ENCODE measurements around the gene RPS6KB2. TPM values are rescaled to one million over a fixed set of nuclear protein-coding genes. Genes with fewer than 3 reads are reported as not detected.

RPS6KB2 gene
- polyA plus RNA-seq, 1 donor from 2014 or later = 92.8 TPM

DNA sequence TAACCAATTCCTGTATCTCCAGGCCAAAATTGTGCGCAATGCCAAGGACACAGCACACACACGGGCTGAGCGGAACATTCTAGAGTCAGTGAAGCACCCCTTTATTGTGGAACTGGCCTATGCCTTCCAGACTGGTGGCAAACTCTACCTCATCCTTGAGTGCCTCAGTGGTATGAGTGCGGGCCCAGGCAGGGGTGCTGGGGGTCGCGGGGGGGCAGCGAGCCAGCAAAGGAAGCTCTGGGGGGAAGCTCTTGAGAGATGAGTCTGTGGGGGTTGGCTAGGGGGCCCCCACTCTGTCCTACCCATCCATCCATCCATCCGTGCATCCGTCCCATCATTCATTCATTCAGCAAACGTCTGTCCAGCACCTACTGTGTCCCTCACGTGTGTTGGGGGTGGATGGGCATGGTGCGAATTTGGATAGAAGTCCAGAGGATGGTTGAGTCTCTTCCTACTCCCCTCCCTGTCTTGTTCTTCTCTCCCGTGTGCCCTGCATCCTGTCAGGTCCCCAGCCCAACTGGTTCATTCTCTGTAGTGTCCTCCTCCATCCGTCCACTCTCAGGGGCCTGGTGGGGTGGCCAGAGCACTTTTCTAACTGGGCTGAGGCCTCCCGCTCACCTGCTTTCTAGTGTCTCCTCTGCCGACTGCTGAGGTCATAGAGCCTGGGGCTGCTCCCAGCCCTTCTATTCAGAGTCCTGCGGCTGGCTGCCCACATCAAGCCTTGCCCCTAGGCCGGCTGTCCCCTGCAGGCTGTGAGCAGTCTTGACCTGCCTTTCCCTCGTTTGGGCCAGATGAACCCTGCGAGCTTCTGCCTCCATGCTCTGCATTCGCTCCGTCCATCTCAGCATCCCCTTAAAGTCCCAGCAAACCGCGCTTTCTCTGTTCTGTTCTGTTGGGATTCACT lies 3.3 kb downstream of the RPS6KB2 start:
- Histone ChIP-seq H3K9ac (ENCODE audit: low read length) (no peak overlapping the region), H3K4me2 (ENCODE audit: low read length) (no peak overlapping the region), H3K9me2 (ENCODE audit: insufficient read depth, low read length) (no peaks in the 10 kb centered on the region), H3K27me3 (ENCODE audit: insufficient read depth, low read depth, low read length) (no peaks in the 10 kb centered on the region), H3F3A (ENCODE audit: insufficient read depth, low read length, poor library complexity, severe bottlenecking) (no peaks in the 10 kb centered on the region), H3K36me3 (ENCODE audit: insufficient read depth, low read length) (no peaks in the 10 kb centered on the region), H4K20me1 (ENCODE audit: insufficient read depth) (no peaks in the 10 kb centered on the region), H3K79me2 (replicated peaks; ENCODE audit: insufficient read depth, low read length) (peaks cover 9% of the 10 kb centered on the region), H3K27ac (ENCODE audit: low read length) (no peak overlapping the region), H3K9me3 (ENCODE audit: low read length) (no peaks in the 10 kb centered on the region), H3K4me3 (ENCODE audit: low read length) (no peak overlapping the region), H2AFZ (ENCODE audit: low read depth, low read length) (no peak overlapping the region)
- TF ChIP-seq EZH2 (IDR thresholded peaks at IDR 0.05; ENCODE audit: borderline replicate concordance, insufficient read depth, low read length, poor library complexity, severe bottlenecking) = no peak
- TF ChIP-seq, protein P1, sequence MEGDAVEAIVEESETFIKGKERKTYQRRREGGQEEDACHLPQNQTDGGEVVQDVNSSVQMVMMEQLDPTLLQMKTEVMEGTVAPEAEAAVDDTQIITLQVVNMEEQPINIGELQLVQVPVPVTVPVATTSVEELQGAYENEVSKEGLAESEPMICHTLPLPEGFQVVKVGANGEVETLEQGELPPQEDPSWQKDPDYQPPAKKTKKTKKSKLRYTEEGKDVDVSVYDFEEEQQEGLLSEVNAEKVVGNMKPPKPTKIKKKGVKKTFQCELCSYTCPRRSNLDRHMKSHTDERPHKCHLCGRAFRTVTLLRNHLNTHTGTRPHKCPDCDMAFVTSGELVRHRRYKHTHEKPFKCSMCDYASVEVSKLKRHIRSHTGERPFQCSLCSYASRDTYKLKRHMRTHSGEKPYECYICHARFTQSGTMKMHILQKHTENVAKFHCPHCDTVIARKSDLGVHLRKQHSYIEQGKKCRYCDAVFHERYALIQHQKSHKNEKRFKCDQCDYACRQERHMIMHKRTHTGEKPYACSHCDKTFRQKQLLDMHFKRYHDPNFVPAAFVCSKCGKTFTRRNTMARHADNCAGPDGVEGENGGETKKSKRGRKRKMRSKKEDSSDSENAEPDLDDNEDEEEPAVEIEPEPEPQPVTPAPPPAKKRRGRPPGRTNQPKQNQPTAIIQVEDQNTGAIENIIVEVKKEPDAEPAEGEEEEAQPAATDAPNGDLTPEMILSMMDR (IDR thresholded peaks at IDR 0.05; ENCODE audit: poor library complexity, severe bottlenecking) = no peak
- no peak for TF ChIP-seq TAF1 (IDR thresholded peaks at IDR 0.05; ENCODE audit: low read depth)
- no peak for TF ChIP-seq SMC3 (conservative IDR thresholded peaks at IDR 0.05; ENCODE audit: poor library complexity)
- TF ChIP-seq EP300 (conservative IDR thresholded peaks at IDR 0.05; ENCODE audit: poor library complexity, severe bottlenecking) = no peak
- no peak for TF ChIP-seq MXI1 (conservative IDR thresholded peaks at IDR 0.05; ENCODE audit: poor library complexity, severe bottlenecking)
- TF ChIP-seq RAD21 (conservative IDR thresholded peaks at IDR 0.05) = no peak
- TF ChIP-seq POLR2AphosphoS5 (IDR thresholded peaks at IDR 0.05) = no peak
- TF ChIP-seq, protein P2, sequence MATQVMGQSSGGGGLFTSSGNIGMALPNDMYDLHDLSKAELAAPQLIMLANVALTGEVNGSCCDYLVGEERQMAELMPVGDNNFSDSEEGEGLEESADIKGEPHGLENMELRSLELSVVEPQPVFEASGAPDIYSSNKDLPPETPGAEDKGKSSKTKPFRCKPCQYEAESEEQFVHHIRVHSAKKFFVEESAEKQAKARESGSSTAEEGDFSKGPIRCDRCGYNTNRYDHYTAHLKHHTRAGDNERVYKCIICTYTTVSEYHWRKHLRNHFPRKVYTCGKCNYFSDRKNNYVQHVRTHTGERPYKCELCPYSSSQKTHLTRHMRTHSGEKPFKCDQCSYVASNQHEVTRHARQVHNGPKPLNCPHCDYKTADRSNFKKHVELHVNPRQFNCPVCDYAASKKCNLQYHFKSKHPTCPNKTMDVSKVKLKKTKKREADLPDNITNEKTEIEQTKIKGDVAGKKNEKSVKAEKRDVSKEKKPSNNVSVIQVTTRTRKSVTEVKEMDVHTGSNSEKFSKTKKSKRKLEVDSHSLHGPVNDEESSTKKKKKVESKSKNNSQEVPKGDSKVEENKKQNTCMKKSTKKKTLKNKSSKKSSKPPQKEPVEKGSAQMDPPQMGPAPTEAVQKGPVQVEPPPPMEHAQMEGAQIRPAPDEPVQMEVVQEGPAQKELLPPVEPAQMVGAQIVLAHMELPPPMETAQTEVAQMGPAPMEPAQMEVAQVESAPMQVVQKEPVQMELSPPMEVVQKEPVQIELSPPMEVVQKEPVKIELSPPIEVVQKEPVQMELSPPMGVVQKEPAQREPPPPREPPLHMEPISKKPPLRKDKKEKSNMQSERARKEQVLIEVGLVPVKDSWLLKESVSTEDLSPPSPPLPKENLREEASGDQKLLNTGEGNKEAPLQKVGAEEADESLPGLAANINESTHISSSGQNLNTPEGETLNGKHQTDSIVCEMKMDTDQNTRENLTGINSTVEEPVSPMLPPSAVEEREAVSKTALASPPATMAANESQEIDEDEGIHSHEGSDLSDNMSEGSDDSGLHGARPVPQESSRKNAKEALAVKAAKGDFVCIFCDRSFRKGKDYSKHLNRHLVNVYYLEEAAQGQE (IDR thresholded peaks at IDR 0.05; ENCODE audit: borderline replicate concordance) = no peak

DNA sequence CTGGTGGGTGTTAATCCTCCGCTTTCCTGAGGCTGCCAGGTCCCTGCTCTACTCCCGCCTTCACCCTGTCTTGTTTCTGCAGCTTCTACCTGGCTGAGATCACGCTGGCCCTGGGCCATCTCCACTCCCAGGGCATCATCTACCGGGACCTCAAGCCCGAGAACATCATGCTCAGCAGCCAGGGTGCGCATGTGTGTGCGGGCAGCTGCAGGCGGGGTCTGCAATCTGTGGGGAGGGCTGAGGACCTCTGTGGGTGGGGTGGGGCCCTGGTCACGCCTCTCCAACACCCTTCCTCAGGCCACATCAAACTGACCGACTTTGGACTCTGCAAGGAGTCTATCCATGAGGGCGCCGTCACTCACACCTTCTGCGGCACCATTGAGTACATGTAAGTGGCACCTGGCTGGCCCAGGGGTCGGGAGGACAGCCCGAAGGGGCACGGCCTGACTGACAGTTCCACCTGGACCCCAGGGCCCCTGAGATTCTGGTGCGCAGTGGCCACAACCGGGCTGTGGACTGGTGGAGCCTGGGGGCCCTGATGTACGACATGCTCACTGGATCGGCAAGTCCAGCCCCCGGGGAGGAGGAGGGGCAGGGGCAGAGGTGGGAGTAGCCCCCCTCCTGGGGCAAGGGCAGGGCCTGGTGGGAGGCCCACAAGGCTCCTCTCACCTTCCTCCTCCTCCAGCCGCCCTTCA lies 4.5 kb downstream of the RPS6KB2 start:
- Histone ChIP-seq H3K9me2 (ENCODE audit: insufficient read depth, low read length) (no peaks in the 10 kb centered on the region), H3K9me3 (ENCODE audit: low read length) (no peaks in the 10 kb centered on the region), H3K36me3 (ENCODE audit: insufficient read depth, low read length) (no peaks in the 10 kb centered on the region), H2AFZ (ENCODE audit: low read depth, low read length) (no peak overlapping the region), H3K9ac (ENCODE audit: low read length) (no peak overlapping the region), H3K27me3 (ENCODE audit: insufficient read depth, low read depth, low read length) (no peaks in the 10 kb centered on the region), H3F3A (ENCODE audit: insufficient read depth, low read length, poor library complexity, severe bottlenecking) (no peaks in the 10 kb centered on the region), H3K27ac (ENCODE audit: low read length) (no peak overlapping the region), H4K20me1 (ENCODE audit: insufficient read depth) (no peaks in the 10 kb centered on the region), H3K79me2 (replicated peaks; ENCODE audit: insufficient read depth, low read length) (peaks cover 9% of the 10 kb centered on the region), H3K4me3 (ENCODE audit: low read length) (no peak overlapping the region), H3K4me2 (ENCODE audit: low read length) (no peak overlapping the region)
- TF ChIP-seq, protein P2 (IDR thresholded peaks at IDR 0.05; ENCODE audit: borderline replicate concordance) = no peak
- no peak for TF ChIP-seq EZH2 (IDR thresholded peaks at IDR 0.05; ENCODE audit: borderline replicate concordance, insufficient read depth, low read length, poor library complexity, severe bottlenecking)
- TF ChIP-seq MXI1 (conservative IDR thresholded peaks at IDR 0.05; ENCODE audit: poor library complexity, severe bottlenecking) = no peak
- TF ChIP-seq, protein P1 (IDR thresholded peaks at IDR 0.05; ENCODE audit: poor library complexity, severe bottlenecking) = no peak
- TF ChIP-seq EP300 (conservative IDR thresholded peaks at IDR 0.05; ENCODE audit: poor library complexity, severe bottlenecking) = no peak
- no peak for TF ChIP-seq POLR2AphosphoS5 (IDR thresholded peaks at IDR 0.05)
- no peak for TF ChIP-seq TAF1 (IDR thresholded peaks at IDR 0.05; ENCODE audit: low read depth)
- no peak for TF ChIP-seq RAD21 (conservative IDR thresholded peaks at IDR 0.05)
- no peak for TF ChIP-seq SMC3 (conservative IDR thresholded peaks at IDR 0.05; ENCODE audit: poor library complexity)
